HL-60/S4 (cell line): ENCODE measurements around the gene SARS1.
"Not testable (repeated sequence)": the region's sequence is repeated elsewhere in the genome, so short reads cannot be mapped to it uniquely, and the experiment has no call there.

ENCODE experiments used
- in situ Hi-C: fragments of 300-500 bp; cut with MboI; formaldehyde crosslinking; loops from 2 replicates; pipeline ENCODE4 v1.14.3; 2022; ENCODE audit warnings: low sequenced_read_pairs

SARS1 gene

GRCh38 chr1:109191891-109192290, 21.8 kb upstream of the SARS1 start:
- in situ Hi-C loops: no loop called here

- in situ Hi-C loops: no loop called here
Measured at GRCh38 chr1:109192433-109192832, 21.3 kb upstream of the SARS1 start.

DNA sequence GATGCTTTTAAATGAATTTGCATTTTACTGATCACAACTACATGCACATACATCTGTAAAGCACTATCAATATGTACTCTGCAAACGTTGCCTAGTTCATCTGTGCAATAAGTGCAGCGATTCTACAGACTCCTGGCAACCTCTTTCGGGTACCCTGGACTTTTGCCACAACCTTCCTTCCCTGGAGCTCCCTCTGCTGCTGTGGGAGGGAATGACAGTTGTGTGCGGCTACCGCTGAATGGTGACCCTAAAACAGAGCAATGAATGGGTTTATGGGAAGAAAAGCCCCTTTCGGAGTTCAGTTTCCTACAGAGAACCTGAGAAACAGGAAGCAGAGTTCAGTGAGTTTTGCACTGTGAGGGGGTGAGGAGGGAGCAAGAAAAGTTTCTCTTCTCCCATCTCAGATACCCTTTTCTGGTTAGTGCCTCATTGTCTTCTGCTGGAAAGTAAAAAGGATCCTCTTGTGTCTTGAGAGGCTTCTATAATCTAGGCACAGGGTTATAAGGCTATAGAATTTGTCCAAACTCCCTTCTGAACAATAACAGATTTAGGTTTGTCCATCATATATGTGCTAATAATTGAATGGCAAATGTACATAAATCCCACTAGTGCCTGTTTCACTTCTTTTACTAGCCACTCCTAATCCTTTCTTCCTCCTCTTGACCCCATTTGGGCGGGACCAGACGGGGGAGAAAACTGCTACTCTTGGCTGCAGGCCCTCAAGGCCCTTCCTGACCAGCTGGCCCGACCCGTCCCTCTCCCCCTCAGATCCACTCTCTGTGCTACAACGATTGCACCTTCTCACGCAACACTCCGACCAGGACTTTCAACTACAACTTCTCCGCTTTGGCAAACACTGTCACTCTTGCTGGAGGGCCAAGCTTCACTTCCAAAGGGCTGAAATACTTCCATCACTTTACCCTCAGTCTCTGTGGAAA, 19.8 kb upstream of the SARS1 start:
- in situ Hi-C loops: no loop called here

DNA sequence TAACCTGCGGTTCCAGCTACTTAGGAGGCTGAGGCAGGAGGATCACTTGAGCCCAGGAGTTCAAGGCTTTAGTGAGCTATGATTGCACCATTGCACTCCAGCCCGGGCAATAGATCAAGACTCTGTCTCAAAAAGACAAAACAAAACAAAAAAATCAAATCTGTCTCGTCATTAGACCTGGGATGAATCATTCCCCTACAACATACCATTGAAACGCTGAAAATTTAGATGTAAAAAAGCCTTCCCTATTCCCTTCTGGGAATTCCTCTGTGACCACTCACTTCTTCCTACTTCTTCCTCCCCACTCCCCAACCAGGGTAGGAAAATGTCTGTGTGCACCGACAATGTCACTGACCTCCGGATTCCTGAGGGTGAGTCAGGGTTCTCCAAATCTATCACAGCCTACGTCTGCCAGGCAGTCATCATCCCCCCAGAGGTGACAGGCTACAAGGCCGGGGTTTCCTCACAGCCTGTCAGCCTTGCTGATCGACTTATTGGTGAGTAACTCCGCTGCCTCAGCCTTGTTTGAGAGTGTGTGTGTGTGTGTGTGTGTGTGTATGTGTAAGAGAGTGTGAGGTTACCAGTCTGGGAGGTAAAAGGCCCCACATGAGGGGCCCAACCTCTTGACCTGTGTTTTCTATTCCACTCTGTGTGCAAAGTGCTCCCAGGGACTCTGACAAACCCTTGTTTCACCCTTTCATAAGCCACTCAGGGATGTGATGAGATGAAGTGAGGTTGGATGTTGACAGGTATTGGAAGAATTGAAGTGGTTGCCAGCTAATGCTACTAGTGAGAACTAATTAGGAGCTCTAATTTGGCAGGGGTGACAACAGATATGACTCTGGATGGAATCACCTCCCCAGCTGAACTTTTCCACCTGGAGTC, 16.3 kb upstream of the SARS1 start:
- in situ Hi-C loops: no loop called here

GRCh38 chr1:109198043-109198695, 15.5 kb upstream of the SARS1 start:
- in situ Hi-C loops: no loop called here

DNA sequence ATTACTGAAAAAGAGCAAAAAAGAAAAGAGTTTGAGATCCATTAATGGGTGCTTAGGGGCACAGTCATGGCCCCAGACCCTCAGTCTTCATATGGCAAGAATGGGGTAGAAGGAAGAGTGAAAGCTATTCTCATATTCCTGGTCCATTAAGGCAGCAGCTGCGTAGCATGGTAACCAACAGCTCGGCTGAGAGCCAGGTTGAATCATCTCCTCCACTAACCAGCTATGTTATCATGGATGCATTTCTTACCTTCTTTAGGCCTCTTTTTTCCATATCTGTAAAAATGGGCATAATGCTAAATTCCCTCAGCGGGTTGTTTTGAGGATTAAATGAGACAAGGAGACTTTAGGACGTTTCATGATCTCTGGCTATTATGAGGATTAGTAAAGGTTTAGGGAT, 15.0 kb upstream of the SARS1 start:
- in situ Hi-C loops: no loop called here

- in situ Hi-C loops: no loop called here
Measured at GRCh38 chr1:109199710-109200109, 14.0 kb upstream of the SARS1 start.

- in situ Hi-C loops: no loop called here
Measured at GRCh38 chr1:109201123-109201703, 12.5 kb upstream of the SARS1 start.

GRCh38 chr1:109204484-109204883, 9.2 kb upstream of the SARS1 start:
- in situ Hi-C loops: no loop called here

- in situ Hi-C loops: no loop called here
Measured at GRCh38 chr1:109206339-109206738, 7.4 kb upstream of the SARS1 start.

GRCh38 chr1:109207467-109208103, 6.1 kb upstream of the SARS1 start:
- in situ Hi-C loops: no loop called here

GRCh38 chr1:109208394-109208793, 5.3 kb upstream of the SARS1 start:
- in situ Hi-C loops: no loop called here

GRCh38 chr1:109208836-109209463, 4.8 kb upstream of the SARS1 start:
- in situ Hi-C loops: no loop called here

DNA sequence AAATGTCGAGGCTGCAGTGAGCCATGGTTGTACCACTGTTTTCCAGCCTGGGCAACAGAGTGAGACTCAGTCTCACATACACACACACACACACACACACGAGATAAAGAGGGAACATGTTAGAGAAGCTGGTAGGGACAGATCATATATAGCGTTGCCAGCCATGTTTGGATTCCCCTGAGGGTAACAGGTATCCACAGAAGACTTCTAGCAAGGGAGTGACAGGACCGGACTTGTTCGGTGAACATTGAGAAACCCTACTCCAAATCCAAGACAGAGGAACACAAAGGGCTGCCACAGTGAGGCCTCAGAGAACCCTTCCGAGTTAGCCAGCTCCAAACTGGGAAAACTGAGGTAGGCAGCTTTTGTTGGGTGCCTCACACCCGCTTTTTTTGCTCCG, 3.7 kb upstream of the SARS1 start:
- in situ Hi-C loops: no loop called here

DNA sequence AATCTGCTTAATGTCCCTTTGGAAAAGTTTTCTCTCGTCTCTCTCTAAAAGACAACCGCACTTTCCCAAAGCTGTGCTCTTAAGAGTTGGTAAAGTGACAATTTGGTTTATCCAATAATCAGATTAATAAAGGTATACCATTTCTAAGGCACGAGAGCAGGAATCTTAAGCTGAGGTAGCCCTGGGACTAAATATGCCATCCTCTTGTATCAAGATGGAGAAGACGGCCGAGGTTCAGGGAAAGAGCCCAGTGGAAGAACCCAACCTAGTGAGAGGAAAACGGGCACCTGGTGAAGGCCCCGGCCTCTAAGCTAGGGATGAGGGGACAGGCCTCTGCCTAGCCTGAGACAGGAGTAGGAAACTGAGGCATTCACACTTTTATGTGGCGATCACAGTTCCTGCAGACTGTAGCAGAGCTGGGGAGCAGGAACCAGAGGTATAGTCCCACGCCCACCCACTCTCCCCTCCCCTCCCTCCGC, 334 bp upstream of the SARS1 start:
- in situ Hi-C loops: no loop called here

DNA sequence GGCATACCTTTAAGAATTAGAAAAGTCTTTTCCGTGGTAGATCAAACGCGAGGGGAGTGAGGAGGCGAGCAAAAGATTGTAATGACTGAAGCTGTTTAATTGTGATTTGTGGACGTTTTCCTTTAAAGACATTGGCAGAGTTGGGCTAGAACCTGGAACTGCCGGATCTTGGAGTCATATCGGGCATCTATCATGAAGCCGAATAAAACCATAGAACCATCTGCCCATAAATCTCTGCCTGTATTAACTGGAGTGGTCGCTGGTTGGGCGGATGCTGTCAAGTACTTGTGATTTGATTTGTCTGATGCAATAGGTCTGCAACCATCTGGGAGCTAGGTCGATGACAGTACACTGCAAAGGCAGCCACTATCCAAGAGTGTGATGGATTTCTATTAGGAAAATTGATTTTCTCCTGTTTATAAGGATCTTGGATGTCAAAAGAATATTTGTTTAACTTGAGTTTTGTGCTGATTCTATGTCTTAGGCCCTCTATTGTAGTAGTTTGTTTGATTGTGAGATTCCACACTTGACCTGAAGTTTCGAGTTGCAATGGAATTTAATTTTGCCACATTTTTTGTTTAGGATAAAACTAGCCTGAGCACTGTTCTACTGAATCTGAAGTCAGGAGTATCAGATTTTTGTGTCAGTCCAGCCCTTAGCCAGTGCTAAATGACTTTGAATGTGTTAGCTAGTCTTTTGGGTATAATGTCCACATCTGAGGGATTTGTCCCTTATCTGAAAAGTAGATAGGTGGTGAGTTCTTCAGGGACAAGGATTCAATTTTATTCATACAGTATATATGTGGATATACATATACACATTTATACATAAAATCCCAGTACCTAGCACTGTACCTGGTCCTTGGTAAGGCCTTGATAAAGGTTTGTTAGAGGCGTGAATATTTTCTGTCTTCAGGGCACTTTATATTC, 1.2 kb downstream of the SARS1 start:
- in situ Hi-C loops: no loop called here

DNA sequence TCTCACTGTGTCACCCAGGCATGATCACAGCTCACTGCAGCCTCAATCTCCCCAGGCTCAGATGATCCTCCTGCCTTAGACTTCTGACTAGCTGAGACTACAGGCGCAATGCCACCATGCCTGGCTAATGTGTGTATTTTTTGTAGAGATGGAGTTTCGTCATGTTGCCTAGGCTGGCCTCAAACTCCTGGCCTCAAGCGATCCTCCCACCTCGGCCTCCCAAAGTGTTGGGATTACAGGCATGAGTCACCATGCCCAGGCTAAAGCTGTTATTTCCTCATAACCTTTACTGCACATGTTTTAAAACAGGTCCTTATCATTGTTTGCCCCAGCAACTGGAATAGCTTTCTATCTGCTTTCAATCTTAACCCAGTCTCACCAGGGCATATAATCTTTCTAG, 2.9 kb downstream of the SARS1 start:
- in situ Hi-C loops: no loop called here

- in situ Hi-C loops: no loop called here
Measured at GRCh38 chr1:109218516-109218915, 4.8 kb downstream of the SARS1 start.

GRCh38 chr1:109221201-109221600, 7.5 kb downstream of the SARS1 start:
- in situ Hi-C loops: not testable (repeated sequence)
